Keratinocyte (primary cell): ENCODE results near the gene TJP3.

Source experiments
- EZH2 ChIP-seq: IDR thresholded peaks from one replicate; pipeline ENCODE4 v1.6.1; 2012; ENCODE audit warnings: inconsistent platforms, mild to moderate bottlenecking, low read length, moderate library complexity
- TF ChIP-seq, protein P1 (sequence below), 3 experiments: IDR thresholded peaks in 1 of 3; conservative IDR thresholded peaks in 1 of 3; optimal IDR thresholded peaks in 1 of 3; 2 replicates in 2 of 3; 3 replicates in 1 of 3; pipeline versions ENCODE3 to v1.5.1; 2011; ENCODE audit warnings: low read length in 3 of 3, mild to moderate bottlenecking in 3 of 3, moderate library complexity in 2 of 3, control low read depth in 1 of 3, inconsistent platforms in 1 of 3; ENCODE audit not compliant: insufficient read depth in 2 of 3; ENCODE audit errors: extremely low read depth in 1 of 3

- TF ChIP-seq, protein P1, sequence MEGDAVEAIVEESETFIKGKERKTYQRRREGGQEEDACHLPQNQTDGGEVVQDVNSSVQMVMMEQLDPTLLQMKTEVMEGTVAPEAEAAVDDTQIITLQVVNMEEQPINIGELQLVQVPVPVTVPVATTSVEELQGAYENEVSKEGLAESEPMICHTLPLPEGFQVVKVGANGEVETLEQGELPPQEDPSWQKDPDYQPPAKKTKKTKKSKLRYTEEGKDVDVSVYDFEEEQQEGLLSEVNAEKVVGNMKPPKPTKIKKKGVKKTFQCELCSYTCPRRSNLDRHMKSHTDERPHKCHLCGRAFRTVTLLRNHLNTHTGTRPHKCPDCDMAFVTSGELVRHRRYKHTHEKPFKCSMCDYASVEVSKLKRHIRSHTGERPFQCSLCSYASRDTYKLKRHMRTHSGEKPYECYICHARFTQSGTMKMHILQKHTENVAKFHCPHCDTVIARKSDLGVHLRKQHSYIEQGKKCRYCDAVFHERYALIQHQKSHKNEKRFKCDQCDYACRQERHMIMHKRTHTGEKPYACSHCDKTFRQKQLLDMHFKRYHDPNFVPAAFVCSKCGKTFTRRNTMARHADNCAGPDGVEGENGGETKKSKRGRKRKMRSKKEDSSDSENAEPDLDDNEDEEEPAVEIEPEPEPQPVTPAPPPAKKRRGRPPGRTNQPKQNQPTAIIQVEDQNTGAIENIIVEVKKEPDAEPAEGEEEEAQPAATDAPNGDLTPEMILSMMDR (optimal IDR thresholded peaks at IDR 0.05 in 1 of 3, IDR thresholded peaks at IDR 0.05 in 1 of 3, conservative IDR thresholded peaks at IDR 0.05 in 1 of 3; ENCODE audit: extremely low read depth in 1 of 3, insufficient read depth in 2 of 3, low read length in 3 of 3) = no peak
- no peak for TF ChIP-seq EZH2
Observed at GRCh38 chr19:3659746-3660112, 48.5 kb upstream of the TJP3 start.
